Astrocyte (in vitro differentiated cells and primary cell): ENCODE data around the gene GDAP1L1.

Source experiments
- CTCF ChIP-seq: IDR thresholded peaks from 2 replicates; pipeline ENCODE4 v1.5.1; 2011; ENCODE audit warnings: low read depth, mild to moderate bottlenecking, inconsistent platforms, low read length, moderate library complexity; ENCODE audit not compliant: insufficient read depth
- EZH2 ChIP-seq: IDR thresholded peaks from 2 replicates; pipeline ENCODE4 v1.6.1; 2012; ENCODE audit warnings: mild to moderate bottlenecking, low read length, inconsistent platforms; ENCODE audit not compliant: insufficient read depth

- no peak for TF ChIP-seq CTCF
- no peak for TF ChIP-seq EZH2
Measured at GRCh38 chr20:44207126-44207723, 39.9 kb upstream of the GDAP1L1 start.
